HCT116 (cell line): ENCODE results near the gene LFNG. TPM values are rescaled to one million over a fixed set of nuclear protein-coding genes. Genes with fewer than 3 reads are reported as not detected.

Experiments
- ATAC-seq: fragments of 200-7000 bp; cut with Tn5 transposase; 2 replicates; pipeline ENCODE4 v1.9.1; 2020; ENCODE audit warnings: mild to moderate bottlenecking, moderate library complexity
- BruUV-seq: library from RNA; stranded (reverse); fragments of 400-500 nt; replicated peaks from 2 replicates; lab custom pipeline; 2021; lab: Mats Ljungman, UMichigan
- CTCF ChIA-PET: fragments of 300-600 bp; sonication (Branson Sonifier 250); formaldehyde crosslinking; loops from one replicate; lab custom pipeline; 2021; ENCODE audit warnings: antibody characterized with exemption; lab: Charles Lee
- POLR2A ChIA-PET: fragments of 300-600, 350-600 bp; sonication (Branson Sonifier 250); formaldehyde crosslinking; loops from one replicate; lab custom pipeline; 2021; ENCODE audit warnings: antibody characterized with exemption; lab: Charles Lee
- RAD21 ChIA-PET, 2 experiments: fragments of 300-600 bp; sonication (Branson Sonifier 250); formaldehyde crosslinking; loops; one replicate each; lab custom pipeline; 2023; ENCODE audit warnings: low total read pairs in 2 of 2; ENCODE audit not compliant: uncharacterized antibody in 2 of 2, unreplicated experiment in 2 of 2, low non-redundant PET in 1 of 2; lab: Charles Lee
- DNase-seq: peaks from one replicate; pipeline ENCODE4 v3.0.0-alpha.2; 2010; ENCODE audit warnings: low read depth, low spot score
- H2AFZ ChIP-seq: fragments of 200-600 bp; shearing (Covaris generic), sonication (generic); 2 replicates; pipeline ENCODE4 v1.6.1; 2017; ENCODE audit warnings: low read depth, mixed run types, mixed read lengths, antibody characterized with exemption, low read length; ENCODE audit not compliant: poor library complexity, severe bottlenecking
- H3K27ac ChIP-seq: 2 replicates; pipeline ENCODE4 v1.5.1; 2012; ENCODE audit warnings: low read depth, low read length
- H3K27me3 ChIP-seq: fragments of 200-600 bp; sonication (generic); 2 replicates; pipeline ENCODE4 v1.6.1; 2016; ENCODE audit warnings: mixed run types, low read length, mixed read lengths; ENCODE audit not compliant: insufficient read depth
- H3K36me3 ChIP-seq, 2 experiments: fragments of 200-500 bp in 1 of 2; fragments of 200-600 bp in 1 of 2; sonication (Bioruptor generic) in 1 of 2; sonication (generic) in 1 of 2; 2 replicates each; pipeline versions ENCODE4 v1.5.1 to v1.6.1; 2014 to 2016; ENCODE audit warnings: low read length in 2 of 2, inconsistent platforms in 1 of 2, mixed read lengths in 1 of 2, mixed run types in 1 of 2; ENCODE audit not compliant: insufficient read depth in 2 of 2, control insufficient read depth in 1 of 2
- H3K4me1 ChIP-seq, 2 experiments: fragments of 200-600 bp in 1 of 2; sonication (generic) in 1 of 2; 2 replicates each; pipeline versions ENCODE4 v1.5.1 to v1.6.1; 2012 to 2017; ENCODE audit warnings: low read length in 2 of 2, inconsistent platforms in 1 of 2, mild to moderate bottlenecking in 1 of 2, mixed read lengths in 1 of 2, mixed run types in 1 of 2, moderate library complexity in 1 of 2; ENCODE audit not compliant: insufficient read depth in 2 of 2, control insufficient read depth in 1 of 2
- H3K4me2 ChIP-seq: fragments of 200-600 bp; sonication (generic); 2 replicates; pipeline ENCODE4 v1.6.1; 2017; ENCODE audit warnings: mixed run types, low read length, mixed read lengths
- H3K4me3 ChIP-seq, 2 experiments: fragments of 200-600 bp in 1 of 2; sonication (generic) in 1 of 2; replicated peaks in 1 of 2; 2 replicates each; pipeline ENCODE4 v1.5.1; 2011 to 2016; ENCODE audit warnings: low read length in 2 of 2, control low read depth in 1 of 2, low read depth in 1 of 2, mild to moderate bottlenecking in 1 of 2, mixed read lengths in 1 of 2, mixed run types in 1 of 2
- H3K79me2 ChIP-seq: fragments of 200-600 bp; sonication (generic); 2 replicates; pipeline ENCODE4 v1.6.1; 2017; ENCODE audit warnings: mild to moderate bottlenecking, mixed run types, low read length, moderate library complexity, mixed read lengths; ENCODE audit not compliant: insufficient read depth
- H3K9ac ChIP-seq: fragments of 200-600 bp; sonication (generic); 2 replicates; pipeline ENCODE4 v1.6.1; 2016; ENCODE audit warnings: low read length, mixed read lengths
- H3K9me2 ChIP-seq: fragments of 200-600 bp; sonication (generic), shearing (Covaris generic); 2 replicates; pipeline ENCODE4 v1.6.1; 2017; ENCODE audit warnings: mixed run types, mild to moderate bottlenecking, moderate library complexity; ENCODE audit not compliant: insufficient read depth
- H3K9me3 ChIP-seq, 2 experiments: fragments of 200-500 bp in 1 of 2; fragments of 200-600 bp in 1 of 2; sonication (Bioruptor generic) in 1 of 2; sonication (generic) in 1 of 2; 2 replicates each; pipeline ENCODE4 v1.6.1; 2014 to 2017; ENCODE audit warnings: low read length in 2 of 2, mixed read lengths in 2 of 2, inconsistent platforms in 1 of 2, low read depth in 1 of 2, mild to moderate bottlenecking in 1 of 2, mixed run types in 1 of 2, moderate library complexity in 1 of 2; ENCODE audit not compliant: control insufficient read depth in 1 of 2, insufficient read depth in 1 of 2
- H4K20me1 ChIP-seq: fragments of 200-600 bp; sonication (generic), shearing (Covaris generic); 2 replicates; pipeline ENCODE4 v1.6.1; 2017; ENCODE audit warnings: mixed run types, mild to moderate bottlenecking, moderate library complexity; ENCODE audit not compliant: insufficient read depth
- CEBPB ChIP-seq: IDR thresholded peaks from 2 replicates; pipeline ENCODE4 v1.6.1; 2012; ENCODE audit warnings: low read depth
- CTCF ChIP-seq, 3 experiments: fragments of 200-600 bp in 1 of 3; sonication (generic) in 1 of 3; IDR thresholded peaks in 2 of 3; conservative IDR thresholded peaks in 1 of 3; 2 replicates each; pipeline ENCODE4 v1.5.1; 2012 to 2017; ENCODE audit warnings: low read depth in 2 of 3, low read length in 2 of 3, antibody characterized with exemption in 1 of 3, borderline replicate concordance in 1 of 3, control low read depth in 1 of 3, mild to moderate bottlenecking in 1 of 3, mixed read lengths in 1 of 3, mixed run types in 1 of 3, moderate library complexity in 1 of 3; ENCODE audit not compliant: insufficient read depth in 1 of 3
- ELF1 ChIP-seq: IDR thresholded peaks from 2 replicates; pipeline ENCODE4 v1.6.1; 2012; ENCODE audit warnings: low read depth, borderline replicate concordance
- EZH2 ChIP-seq: fragments of 200-600 bp; sonication (generic); IDR thresholded peaks from 2 replicates; pipeline ENCODE4 v1.6.1; 2017; ENCODE audit warnings: antibody characterized with exemption, mixed run types
- EZH2phosphoT487 ChIP-seq: fragments of 200-600 bp; IDR thresholded peaks from 2 replicates; pipeline ENCODE4 v1.6.1; 2018; ENCODE audit warnings: antibody characterized with exemption, borderline replicate concordance
- FOSL1 ChIP-seq: IDR thresholded peaks from 2 replicates; pipeline ENCODE4 v1.6.1; 2012; ENCODE audit warnings: low read depth
- JUND ChIP-seq: IDR thresholded peaks from 2 replicates; pipeline ENCODE4 v1.6.1; 2012
- MAX ChIP-seq: IDR thresholded peaks from 2 replicates; pipeline ENCODE4 v1.6.1; 2012
- POLR2A ChIP-seq: IDR thresholded peaks from 2 replicates; pipeline ENCODE4 v1.7.0; 2011; ENCODE audit warnings: borderline replicate concordance; ENCODE audit not compliant: insufficient read depth, insufficient read length; ENCODE audit errors: extremely low read depth
- RAD21 ChIP-seq: IDR thresholded peaks from 2 replicates; pipeline ENCODE4 v1.6.1; 2012; ENCODE audit warnings: low read depth, mild to moderate bottlenecking
- SIN3A ChIP-seq: IDR thresholded peaks from 2 replicates; pipeline ENCODE4 v1.6.1; 2012; ENCODE audit warnings: low read depth
- TCF7L2 ChIP-seq: IDR thresholded peaks from 2 replicates; pipeline ENCODE4 v1.7.0; 2011; ENCODE audit warnings: borderline replicate concordance, inconsistent platforms; ENCODE audit not compliant: insufficient read depth, insufficient read length; ENCODE audit errors: extremely low read depth
- YY1 ChIP-seq: IDR thresholded peaks from 2 replicates; pipeline ENCODE4 v1.6.1; 2011; ENCODE audit warnings: low read length, low read depth, moderate library complexity, mild to moderate bottlenecking; ENCODE audit not compliant: insufficient replicate concordance; ENCODE audit errors: extremely low read depth
- ZBTB33 ChIP-seq: IDR thresholded peaks from 2 replicates; pipeline ENCODE4 v1.6.1; 2011; ENCODE audit warnings: mild to moderate bottlenecking, low read length, moderate library complexity; ENCODE audit not compliant: insufficient replicate concordance; ENCODE audit errors: extremely low read depth
- ZFX ChIP-seq: fragments of 450-650 bp; IDR thresholded peaks from 2 replicates; pipeline ENCODE4 v1.6.1; 2017
- intact Hi-C: fragments of 100-400 bp; cut with micrococcal nuclease; formaldehyde crosslinking; loops from 2 replicates; pipeline ENCODE4 v1.10.0; 2022
- total RNA-seq: library from RNA; stranded (reverse); gene quantifications from one replicate; pipeline ENCODE4 v1.2.1, GENCODE V29; 2021; ENCODE audit not compliant: unreplicated experiment
- TF ChIP-seq, protein P1 (sequence below): IDR thresholded peaks from 2 replicates; pipeline ENCODE4 v1.6.1; 2012

The LFNG gene
- total RNA-seq, 1 experiment from 2014 or later = 14.3 TPM

GRCh38 chr7:2495418-2496299 is 23.9 kb upstream of the LFNG start:
- ChIA-PET RAD21 (no interaction called here), POLR2A (no interaction called here), CTCF (no interaction called here)
- TF ChIP-seq YY1 = no peak
- TF ChIP-seq, protein P1, sequence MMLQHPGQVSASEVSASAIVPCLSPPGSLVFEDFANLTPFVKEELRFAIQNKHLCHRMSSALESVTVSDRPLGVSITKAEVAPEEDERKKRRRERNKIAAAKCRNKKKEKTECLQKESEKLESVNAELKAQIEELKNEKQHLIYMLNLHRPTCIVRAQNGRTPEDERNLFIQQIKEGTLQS = no peak
- TF ChIP-seq MAX = no peak
- no peak for TF ChIP-seq FOSL1
- no peak for TF ChIP-seq ZFX
- H3K4me1 ChIP-seq = no peaks in the 10 kb centered on the region; a peak in 1 of 4 replicates
- H3K27me3 ChIP-seq = no peaks in the 10 kb centered on the region
- H3K79me2 ChIP-seq = no peaks in the 10 kb centered on the region
- ATAC-seq (no peak), DNase-seq (no peak)
- H2AFZ ChIP-seq = no peak overlapping the region
- no peaks in the 10 kb centered on the region for H4K20me1 ChIP-seq
- intact Hi-C loops = no loop called here
- H3K9ac ChIP-seq = no peak overlapping the region
- no peaks in the 10 kb centered on the region for H3K36me3 ChIP-seq
- H3K27ac ChIP-seq = no peak overlapping the region
- no peak overlapping the region for H3K4me2 ChIP-seq
- no peak overlapping the region for H3K4me3 ChIP-seq
- H3K9me2 ChIP-seq = no peaks in the 10 kb centered on the region
- no peaks in the 10 kb centered on the region for H3K9me3 ChIP-seq
- BruUV-seq = no TSS peak

GRCh38 chr7:2496375-2496774 is 23.2 kb upstream of the LFNG start:
- intact Hi-C loops = no loop called here
- H3K4me2 ChIP-seq = no peak overlapping the region
- no peaks in the 10 kb centered on the region for H3K79me2 ChIP-seq
- H3K4me3 ChIP-seq = no peak overlapping the region
- H3K9me2 ChIP-seq = no peaks in the 10 kb centered on the region
- ATAC-seq (no peak), DNase-seq (no peak)
- no peaks in the 10 kb centered on the region for H3K36me3 ChIP-seq
- H3K4me1 ChIP-seq = no peaks in the 10 kb centered on the region; a peak in 1 of 4 replicates
- BruUV-seq = no TSS peak
- H2AFZ ChIP-seq = no peak overlapping the region
- ChIA-PET CTCF (no interaction called here), POLR2A (no interaction called here), RAD21 (no interaction called here)
- no peaks in the 10 kb centered on the region for H3K27me3 ChIP-seq
- H3K9me3 ChIP-seq = no peaks in the 10 kb centered on the region
- H3K9ac ChIP-seq = no peak overlapping the region
- no peak overlapping the region for H3K27ac ChIP-seq
- H4K20me1 ChIP-seq = no peaks in the 10 kb centered on the region
- no peak for TF ChIP-seq ZBTB33
- TF ChIP-seq JUND = no peak
- no peak for TF ChIP-seq TCF7L2
- no peak for TF ChIP-seq CEBPB
- no peak for TF ChIP-seq EZH2
- TF ChIP-seq RAD21 = no peak
- no peak for TF ChIP-seq ELF1
- no peak for TF ChIP-seq POLR2A
- no peak for TF ChIP-seq EZH2phosphoT487
- TF ChIP-seq CTCF (IDR thresholded peaks at IDR 0.05 in 2 of 3, conservative IDR thresholded peaks at IDR 0.05 in 1 of 3; ENCODE audit: borderline replicate concordance in 1 of 3, insufficient read depth in 1 of 3, low read depth in 2 of 3, low read length in 2 of 3) = no peak
- TF ChIP-seq SIN3A = no peak
